ENCODE results near the gene MIEF1. TPM values are rescaled to one million over a fixed set of nuclear protein-coding genes. Genes with fewer than 3 reads are reported as not detected.

MIEF1 gene
- total RNA-seq, 2 experiments from 2014 or later, result 48.2 to 51.1 TPM

GRCh38 chr22:39526736-39527171 is 24.7 kb downstream of the MIEF1 start:
- Mint-ChIP-seq H3K27me3 (no peaks in the 10 kb centered on the region), H3K36me3 (ENCODE audit: low read depth) (peaks cover 73% of the 10 kb centered on the region), H3K4me3 (no peak overlapping the region), H3K4me1 (ENCODE audit: low read depth) (peaks cover 83% of the 10 kb centered on the region), H3K27ac (peak overlapping the region; percentile 84), H3K9me3 (no peaks in the 10 kb centered on the region)
- ChIA-PET CTCF (interaction anchor here (5.4 to 11.1 kb wide), 2 partner anchors 13 to 30 kb away, joined by 30 to 323 read pairs; partner anchors contain the start of gene MIEF1), POLR2A (interaction anchor here (3.5 to 13.6 kb wide), 3 partner anchors 12 to 209 kb away, joined by 12 to 234 read pairs (median 211); partner anchors contain the start of genes ATF4 and RPL3)
- DNase-seq (peak; percentile 54), ATAC-seq (peak; percentile 13)
- intact Hi-C loops (cut with micrococcal nuclease), result no loop called here
- TF ChIP-seq CTCF (IDR thresholded peaks at IDR 0.05), result no peak

GRCh38 chr22:39527481-39527961 is 25.4 kb downstream of the MIEF1 start:
- Mint-ChIP-seq H3K27ac (peak overlapping the region; percentile 84), H3K27me3 (no peaks in the 10 kb centered on the region), H3K4me1 (ENCODE audit: low read depth) (peaks cover 78% of the 10 kb centered on the region), H3K4me3 (no peak overlapping the region), H3K36me3 (ENCODE audit: low read depth) (peaks cover 69% of the 10 kb centered on the region), H3K9me3 (no peaks in the 10 kb centered on the region)
- no peak for DNase-seq
- no peak for TF ChIP-seq CTCF (IDR thresholded peaks at IDR 0.05)
- intact Hi-C loops (cut with micrococcal nuclease), result no loop called here
- ChIA-PET CTCF (interaction anchor here (3.4 to 11.1 kb wide), 3 partner anchors 11 to 31 kb away, joined by 30 to 323 read pairs (median 40); partner anchors contain the start of gene MIEF1), POLR2A (interaction anchor here (3.5 to 13.6 kb wide), 3 partner anchors 13 to 210 kb away, joined by 12 to 234 read pairs (median 211); partner anchors contain the start of genes ATF4 and RPL3)
- no peak for ATAC-seq

DNA sequence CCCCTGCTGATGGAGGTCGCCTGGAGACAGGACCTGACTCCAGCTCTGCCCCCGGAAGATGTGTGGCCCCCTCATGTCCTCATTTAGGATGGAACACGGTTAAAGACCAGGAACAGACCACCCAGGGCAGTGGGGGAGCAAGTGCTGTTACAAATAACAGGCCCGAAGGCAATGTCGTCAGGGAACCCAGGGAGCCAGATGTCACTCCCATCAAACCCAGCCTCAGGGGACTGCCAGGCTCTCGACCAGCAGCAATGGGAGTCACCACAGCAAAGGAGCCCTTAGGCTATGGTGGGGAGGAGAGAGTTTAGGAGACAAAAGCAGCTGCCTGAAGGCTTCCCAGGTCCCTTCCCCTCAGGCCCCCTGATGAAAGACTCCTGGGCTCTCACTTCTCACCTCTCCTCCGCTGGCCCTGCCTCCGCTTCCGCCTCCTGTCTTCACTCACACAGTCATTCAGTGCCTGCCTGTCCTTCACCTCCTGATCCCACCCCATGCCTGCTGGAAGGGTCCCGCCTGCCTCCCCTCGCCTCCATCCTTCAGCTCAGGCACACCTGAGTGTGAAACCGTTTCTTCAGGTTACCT is 26.1 kb downstream of the MIEF1 start:
- intact Hi-C loops (cut with micrococcal nuclease), result no loop called here
- TF ChIP-seq CTCF (IDR thresholded peaks at IDR 0.05), result no peak
- ATAC-seq, result no peak
- Mint-ChIP-seq H3K4me3 (peak overlapping the region; percentile 69), H3K27me3 (no peaks in the 10 kb centered on the region), H3K9me3 (no peaks in the 10 kb centered on the region), H3K27ac (peak overlapping the region; percentile 84), H3K36me3 (ENCODE audit: low read depth) (peaks cover 63% of the 10 kb centered on the region), H3K4me1 (ENCODE audit: low read depth) (peaks cover 73% of the 10 kb centered on the region)
- ChIA-PET CTCF (interaction anchor here (0.8 to 11.1 kb wide), 20 partner anchors 8 to 805 kb away, joined by 3 to 323 read pairs (median 7); partner anchors contain the start of genes ATF4, MIEF1, RPL3 and TAB1), POLR2A (interaction anchor here (1.0 to 13.6 kb wide), 4 partner anchors 13 to 414 kb away, joined by 3 to 234 read pairs (median 112); partner anchors contain the start of genes ATF4 and RPL3)
- DNase-seq, result no peak

- intact Hi-C loops (cut with micrococcal nuclease), result no loop called here
- Mint-ChIP-seq H3K4me1 (ENCODE audit: low read depth) (peaks cover 71% of the 10 kb centered on the region), H3K9me3 (no peaks in the 10 kb centered on the region), H3K27me3 (no peaks in the 10 kb centered on the region), H3K36me3 (ENCODE audit: low read depth) (peaks cover 57% of the 10 kb centered on the region), H3K27ac (peak overlapping the region; percentile 53), H3K4me3 (peak overlapping the region; percentile 69)
- CTCF ChIA-PET, result interaction anchor here (0.6 to 11.1 kb wide), 44 partner anchors 8 to 805 kb away, joined by 3 to 323 read pairs (median 4); partner anchors contain the start of genes ATF4, MIEF1, RPL3 and TAB1
- POLR2A ChIA-PET, result interaction anchor here (1.0 to 13.6 kb wide), 8 partner anchors 14 to 413 kb away, joined by 3 to 234 read pairs (median 11); partner anchors contain the start of genes ATF4, MIEF1 and RPL3
- TF ChIP-seq CTCF (IDR thresholded peaks at IDR 0.05), result peak; percentile 97
- peak; percentile 62 for ATAC-seq
- DNase-seq, result peak; percentile 95
Measured at GRCh38 chr22:39528681-39529486, 26.8 kb downstream of the MIEF1 start.

All from activated CD8-positive, alpha-beta T cell treated with anti-CD3 and anti-CD28 coated beads for 36 hours (primary cell).